ENCODE data around the gene MPPED1.

- TF ChIP-seq CTCF (IDR thresholded peaks at IDR 0.05; ENCODE audit: poor library complexity) (no peak), EZH2 (IDR thresholded peaks at IDR 0.05; ENCODE audit: borderline replicate concordance) (no peak)
Measured at GRCh38 chr22:43475549-43476076, 63.8 kb downstream of the MPPED1 start.

All from hepatocyte (in vitro differentiated cells).